Astrocyte (in vitro differentiated cells and primary cell): ENCODE results near the gene UBXN7. TPM values are rescaled to one million over a fixed set of nuclear protein-coding genes. Genes with fewer than 3 reads are reported as not detected.

ENCODE experiments used
- DNase-seq: peaks from one replicate; pipeline ENCODE4 v3.0.0-alpha.2; 2010; ENCODE audit warnings: low read depth
- FAIRE-seq: peaks from 2 replicates; lab custom pipeline; 2011; peaks lifted over from hg19 to GRCh38; lab: Jason Lieb, UNC
- H2AFZ ChIP-seq: 2 replicates; pipeline ENCODE4 v1.6.0; 2012; ENCODE audit warnings: low read depth, low read length, inconsistent platforms
- H3K27ac ChIP-seq: 2 replicates; pipeline ENCODE4 v1.5.1; 2011; ENCODE audit warnings: low read depth, low read length, inconsistent platforms
- H3K27me3 ChIP-seq: 2 replicates; pipeline ENCODE4 v1.6.0; 2011; ENCODE audit warnings: low read length, inconsistent platforms; ENCODE audit not compliant: insufficient read depth
- H3K36me3 ChIP-seq: 2 replicates; pipeline ENCODE4 v1.5.1; 2011; ENCODE audit warnings: low read length, inconsistent platforms; ENCODE audit not compliant: insufficient read depth
- H3K4me1 ChIP-seq: 2 replicates; pipeline ENCODE4 v1.5.1; 2011; ENCODE audit warnings: low read length, inconsistent platforms; ENCODE audit not compliant: insufficient read depth
- H3K4me2 ChIP-seq: 2 replicates; pipeline ENCODE4 v1.6.0; 2012; ENCODE audit warnings: low read length, inconsistent platforms
- H3K4me3 ChIP-seq: 2 replicates; pipeline ENCODE4 v1.5.1; 2011; ENCODE audit warnings: low read depth, mild to moderate bottlenecking, low read length, inconsistent platforms; ENCODE audit not compliant: insufficient read depth
- H3K79me2 ChIP-seq: 2 replicates; pipeline ENCODE4 v1.6.0; 2012; ENCODE audit warnings: mild to moderate bottlenecking, low read length, inconsistent platforms; ENCODE audit not compliant: insufficient read depth
- H3K9ac ChIP-seq: 2 replicates; pipeline ENCODE4 v1.6.0; 2012; ENCODE audit warnings: mild to moderate bottlenecking, low read length, inconsistent platforms
- H3K9me3 ChIP-seq: 2 replicates; pipeline ENCODE4 v1.5.1; 2012; ENCODE audit warnings: low read depth, mild to moderate bottlenecking, low read length, inconsistent platforms; ENCODE audit not compliant: insufficient read depth
- H4K20me1 ChIP-seq: 2 replicates; pipeline ENCODE4 v1.6.0; 2012; ENCODE audit warnings: low read length, inconsistent platforms; ENCODE audit not compliant: insufficient read depth
- H3K27ac Mint-ChIP-seq: one replicate; pipeline ENCODE4 v1.8.0; 2021; ENCODE audit warnings: mild to moderate bottlenecking, mixed read lengths; ENCODE audit not compliant: unreplicated experiment
- H3K27me3 Mint-ChIP-seq: one replicate; pipeline ENCODE4 v1.8.0; 2021; ENCODE audit warnings: low read depth, mixed read lengths; ENCODE audit not compliant: unreplicated experiment
- H3K36me3 Mint-ChIP-seq: one replicate; pipeline ENCODE4 v1.8.0; 2021; ENCODE audit warnings: low read depth, mixed read lengths; ENCODE audit not compliant: unreplicated experiment
- H3K4me1 Mint-ChIP-seq: one replicate; pipeline ENCODE4 v1.8.0; 2021; ENCODE audit warnings: low read depth, mixed read lengths; ENCODE audit not compliant: unreplicated experiment
- H3K4me3 Mint-ChIP-seq: one replicate; pipeline ENCODE4 v1.8.0; 2021; ENCODE audit warnings: mild to moderate bottlenecking, moderate library complexity, mixed read lengths; ENCODE audit not compliant: unreplicated experiment
- H3K9me3 Mint-ChIP-seq: one replicate; pipeline ENCODE4 v1.8.0; 2021; ENCODE audit warnings: mild to moderate bottlenecking, mixed read lengths; ENCODE audit not compliant: unreplicated experiment
- EZH2 ChIP-seq: IDR thresholded peaks from 2 replicates; pipeline ENCODE4 v1.6.1; 2012; ENCODE audit warnings: mild to moderate bottlenecking, low read length, inconsistent platforms; ENCODE audit not compliant: insufficient read depth
- total RNA-seq: library from RNA; stranded (reverse); gene quantifications from 2 replicates; pipeline ENCODE4 v1.2.1, GENCODE V29; 2021
- TF ChIP-seq, protein P1 (sequence below): IDR thresholded peaks from 2 replicates; pipeline ENCODE4 v1.5.1; 2011; ENCODE audit warnings: low read depth, mild to moderate bottlenecking, inconsistent platforms, low read length, moderate library complexity; ENCODE audit not compliant: insufficient read depth

The UBXN7 gene
- total RNA-seq, 1 donor from 2014 or later = 90.9 TPM

DNA sequence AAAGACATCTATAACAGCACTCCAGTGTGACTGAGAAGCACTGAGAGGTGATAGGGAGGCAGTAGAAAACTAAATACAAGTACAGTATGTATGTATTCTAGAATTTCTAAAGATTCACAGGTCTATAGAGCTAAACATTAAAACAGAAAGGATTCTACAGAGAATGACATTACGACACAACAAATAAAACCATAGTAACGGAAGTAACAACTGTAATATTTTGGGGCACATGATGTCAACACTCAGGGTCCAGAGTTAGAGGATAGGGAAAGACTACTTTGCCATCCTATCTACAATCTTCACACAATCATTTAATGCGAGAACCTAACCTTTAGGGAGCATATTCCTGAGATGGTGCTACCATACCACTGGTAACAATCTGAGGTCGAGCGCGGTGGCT, 13.6 kb downstream of the UBXN7 start:
- TF ChIP-seq EZH2 = no peak
- TF ChIP-seq, protein P1, sequence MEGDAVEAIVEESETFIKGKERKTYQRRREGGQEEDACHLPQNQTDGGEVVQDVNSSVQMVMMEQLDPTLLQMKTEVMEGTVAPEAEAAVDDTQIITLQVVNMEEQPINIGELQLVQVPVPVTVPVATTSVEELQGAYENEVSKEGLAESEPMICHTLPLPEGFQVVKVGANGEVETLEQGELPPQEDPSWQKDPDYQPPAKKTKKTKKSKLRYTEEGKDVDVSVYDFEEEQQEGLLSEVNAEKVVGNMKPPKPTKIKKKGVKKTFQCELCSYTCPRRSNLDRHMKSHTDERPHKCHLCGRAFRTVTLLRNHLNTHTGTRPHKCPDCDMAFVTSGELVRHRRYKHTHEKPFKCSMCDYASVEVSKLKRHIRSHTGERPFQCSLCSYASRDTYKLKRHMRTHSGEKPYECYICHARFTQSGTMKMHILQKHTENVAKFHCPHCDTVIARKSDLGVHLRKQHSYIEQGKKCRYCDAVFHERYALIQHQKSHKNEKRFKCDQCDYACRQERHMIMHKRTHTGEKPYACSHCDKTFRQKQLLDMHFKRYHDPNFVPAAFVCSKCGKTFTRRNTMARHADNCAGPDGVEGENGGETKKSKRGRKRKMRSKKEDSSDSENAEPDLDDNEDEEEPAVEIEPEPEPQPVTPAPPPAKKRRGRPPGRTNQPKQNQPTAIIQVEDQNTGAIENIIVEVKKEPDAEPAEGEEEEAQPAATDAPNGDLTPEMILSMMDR = no peak
- DNase-seq (no peak), FAIRE-seq (no peak)
- no peaks in the 10 kb centered on the region for H3K9me3 ChIP-seq
- H3K4me1 ChIP-seq = peaks cover 13% of the 10 kb centered on the region
- H3K27ac ChIP-seq = no peak overlapping the region
- no peak overlapping the region for H3K9ac ChIP-seq
- H3K27me3 ChIP-seq = no peaks in the 10 kb centered on the region
- no peak overlapping the region for H3K4me2 ChIP-seq
- H3K4me3 Mint-ChIP-seq = no peak overlapping the region
- H3K36me3 ChIP-seq = no peaks in the 10 kb centered on the region
- no peaks in the 10 kb centered on the region for H3K27me3 Mint-ChIP-seq
- peaks cover 96% of the 10 kb centered on the region for H3K79me2 ChIP-seq
- no peak overlapping the region for H3K27ac Mint-ChIP-seq
- peaks cover 12% of the 10 kb centered on the region for H3K4me1 Mint-ChIP-seq
- H3K4me3 ChIP-seq = no peak overlapping the region
- peaks cover 2% of the 10 kb centered on the region for H3K9me3 Mint-ChIP-seq
- H2AFZ ChIP-seq = no peak overlapping the region
- peaks cover 5% of the 10 kb centered on the region for H3K36me3 Mint-ChIP-seq
- peaks cover 90% of the 10 kb centered on the region for H4K20me1 ChIP-seq

DNA sequence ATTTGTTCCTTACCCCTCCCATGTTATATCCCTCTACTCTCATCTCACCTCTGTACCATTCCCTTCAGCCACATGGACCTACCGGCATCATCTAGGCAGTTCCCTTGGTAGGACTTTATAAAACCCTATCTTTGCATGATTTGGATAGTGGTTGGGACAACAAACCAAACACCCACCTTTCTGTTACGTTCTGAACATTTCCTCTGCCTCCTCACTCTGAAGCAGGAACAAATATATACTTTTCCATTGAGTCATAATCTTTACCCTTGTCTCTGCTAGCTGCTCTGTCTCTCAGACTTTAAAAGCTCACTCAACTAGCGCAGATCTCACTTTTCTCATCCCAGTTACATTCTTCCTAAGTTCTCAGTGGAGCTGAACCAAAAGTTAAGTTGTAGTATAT, 17.8 kb downstream of the UBXN7 start:
- peak overlapping the region; percentile 66 for H3K27ac Mint-ChIP-seq

DNA sequence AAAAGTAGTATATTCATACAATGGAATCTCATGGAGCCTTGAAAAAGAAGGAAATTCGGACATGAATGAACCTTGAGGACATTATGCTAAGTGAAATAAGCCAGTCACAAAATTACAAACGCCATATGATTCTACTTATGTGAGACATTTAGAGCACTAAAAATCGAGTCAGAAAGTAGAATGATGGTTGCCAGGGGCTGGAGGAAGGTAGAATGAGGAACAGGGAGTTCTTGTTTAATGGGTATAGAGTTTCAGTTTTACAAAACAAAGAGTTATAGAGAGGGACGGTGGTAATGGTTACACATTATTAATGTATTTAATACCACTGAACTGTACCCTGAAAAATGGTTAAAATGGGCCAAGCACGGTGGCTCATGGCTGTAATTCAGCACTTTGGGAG, 19.5 kb downstream of the UBXN7 start:
- H3K36me3 ChIP-seq = no peaks in the 10 kb centered on the region
- no peak overlapping the region for H3K27ac Mint-ChIP-seq
- peaks cover 12% of the 10 kb centered on the region for H3K36me3 Mint-ChIP-seq
- H3K9ac ChIP-seq = no peak overlapping the region
- no peaks in the 10 kb centered on the region for H3K27me3 Mint-ChIP-seq
- no peak overlapping the region for H3K4me3 Mint-ChIP-seq
- no peaks in the 10 kb centered on the region for H3K27me3 ChIP-seq
- no peaks in the 10 kb centered on the region for H3K9me3 ChIP-seq
- H4K20me1 ChIP-seq = peaks cover 81% of the 10 kb centered on the region
- FAIRE-seq = no peak
- H3K4me2 ChIP-seq = no peak overlapping the region
- peaks cover 94% of the 10 kb centered on the region for H3K79me2 ChIP-seq
- no peak overlapping the region for H3K27ac ChIP-seq
- H3K4me1 Mint-ChIP-seq = peaks cover 11% of the 10 kb centered on the region
- no peak overlapping the region for H2AFZ ChIP-seq
- peaks cover 9% of the 10 kb centered on the region for H3K9me3 Mint-ChIP-seq
- H3K4me1 ChIP-seq = peaks cover 10% of the 10 kb centered on the region
- TF ChIP-seq, protein P1 = no peak
- no peak for TF ChIP-seq EZH2
- no peak overlapping the region for H3K4me3 ChIP-seq
- DNase-seq = no peak

More for the DNA sequence above, 17.8 kb downstream of the UBXN7 start:
- no peaks in the 10 kb centered on the region for H3K27me3 ChIP-seq
- no peaks in the 10 kb centered on the region for H3K9me3 ChIP-seq
- peak; percentile 45 for DNase-seq
- Mint-ChIP-seq H3K27me3 (no peaks in the 10 kb centered on the region), H3K9me3 (peaks cover 3% of the 10 kb centered on the region), H3K4me3 (no peak overlapping the region), H3K4me1 (peaks cover 11% of the 10 kb centered on the region), H3K36me3 (peaks cover 6% of the 10 kb centered on the region)
- H3K9ac ChIP-seq = peak overlapping the region; percentile 1
- H3K36me3 ChIP-seq = no peaks in the 10 kb centered on the region
- peaks cover 95% of the 10 kb centered on the region for H3K79me2 ChIP-seq
- peak overlapping the region; percentile 59 for H3K4me2 ChIP-seq
- H3K27ac ChIP-seq = no peak overlapping the region
- FAIRE-seq = no peak
- no peak overlapping the region for H2AFZ ChIP-seq
- no peak overlapping the region for H3K4me3 ChIP-seq
- peaks cover 85% of the 10 kb centered on the region for H4K20me1 ChIP-seq
- peaks cover 10% of the 10 kb centered on the region for H3K4me1 ChIP-seq
- TF ChIP-seq EZH2 = no peak
- TF ChIP-seq, protein P1 = no peak
